Endothelial cell of umbilical vein (primary cell): ENCODE measurements around the gene LRCH3.

Source experiments
- CTCF ChIP-seq, 2 donors: IDR thresholded peaks; 1 replicate in 1 of 2; 2 replicates in 1 of 2; pipeline ENCODE4 v1.5.1; 2011; ENCODE audit warnings: low read length in 2 of 2, mild to moderate bottlenecking in 2 of 2, moderate library complexity in 2 of 2, control low read depth in 1 of 2, inconsistent platforms in 1 of 2, low read depth in 1 of 2; ENCODE audit not compliant: insufficient read depth in 1 of 2; ENCODE audit errors: extremely low read depth in 1 of 2
- POLR2AphosphoS5 ChIP-seq: IDR thresholded peaks from 2 replicates; pipeline ENCODE4 v1.6.1; 2012; ENCODE audit warnings: low read depth, mild to moderate bottlenecking, control low read depth, low read length, moderate library complexity; ENCODE audit not compliant: insufficient read depth

- TF ChIP-seq CTCF (IDR thresholded peaks at IDR 0.05; ENCODE audit: extremely low read depth in 1 of 2, insufficient read depth in 1 of 2, low read depth in 1 of 2, low read length in 2 of 2), result no peak
- no peak for TF ChIP-seq POLR2AphosphoS5
These were observed 44.5 kb downstream of the LRCH3 start for GRCh38 chr3:197835509-197835908.
